ENCODE data around the gene GMCL1. TPM values are rescaled to one million over a fixed set of nuclear protein-coding genes. Genes with fewer than 3 reads are reported as not detected.

GMCL1 gene
- total RNA-seq, 4 donors from 2014 or later: 15.1 to 19.8 (median 17.1) TPM

DNA sequence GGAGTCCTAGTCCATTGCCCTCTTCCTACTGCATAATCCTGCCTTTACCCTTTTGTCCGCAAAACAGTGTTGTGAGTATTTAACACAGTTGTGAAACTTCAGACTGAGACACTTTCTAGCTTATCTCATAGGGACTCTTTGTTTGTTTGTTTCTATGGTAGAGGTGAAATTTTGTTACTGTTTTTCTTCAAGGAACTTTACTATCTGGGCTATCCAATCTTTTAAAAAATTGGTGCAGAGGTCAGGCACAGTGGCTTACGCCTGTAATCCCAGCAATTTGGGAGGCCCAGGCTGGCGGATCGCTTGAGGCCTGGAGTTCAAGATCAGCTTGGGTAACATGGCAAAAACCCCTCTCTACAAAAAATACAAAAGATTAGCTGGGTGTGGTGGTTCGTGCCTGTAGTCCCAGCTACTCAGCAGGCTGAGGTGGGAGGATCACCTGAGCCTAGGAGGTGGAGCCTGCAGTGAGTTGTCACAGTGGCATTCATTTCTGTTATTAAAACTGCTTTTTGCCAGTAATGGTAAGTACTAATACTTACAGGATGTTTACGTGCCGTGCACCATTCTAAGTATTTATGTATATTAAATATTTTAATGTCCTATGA is 18.8 kb downstream of the GMCL1 start:
- intact Hi-C loops (cut with DNase I): no loop called here
- no peak overlapping the region for H3K27ac ChIP-seq
- no peaks in the 10 kb centered on the region for H3K9me3 ChIP-seq
- 88 to 94% methylated on average over 7 of the region's 7 CpGs for WGBS, 2 donors
- no peaks in the 10 kb centered on the region for H3K4me1 ChIP-seq
- no peaks in the 10 kb centered on the region for H3K27me3 ChIP-seq
- H3K36me3 ChIP-seq: peaks cover 13 to 16% of the 10 kb centered on the region in 2 donors
- DNase-seq: no peak
- TF ChIP-seq POLR2A (IDR thresholded peaks at IDR 0.05): no peak
- TF ChIP-seq, protein P1, sequence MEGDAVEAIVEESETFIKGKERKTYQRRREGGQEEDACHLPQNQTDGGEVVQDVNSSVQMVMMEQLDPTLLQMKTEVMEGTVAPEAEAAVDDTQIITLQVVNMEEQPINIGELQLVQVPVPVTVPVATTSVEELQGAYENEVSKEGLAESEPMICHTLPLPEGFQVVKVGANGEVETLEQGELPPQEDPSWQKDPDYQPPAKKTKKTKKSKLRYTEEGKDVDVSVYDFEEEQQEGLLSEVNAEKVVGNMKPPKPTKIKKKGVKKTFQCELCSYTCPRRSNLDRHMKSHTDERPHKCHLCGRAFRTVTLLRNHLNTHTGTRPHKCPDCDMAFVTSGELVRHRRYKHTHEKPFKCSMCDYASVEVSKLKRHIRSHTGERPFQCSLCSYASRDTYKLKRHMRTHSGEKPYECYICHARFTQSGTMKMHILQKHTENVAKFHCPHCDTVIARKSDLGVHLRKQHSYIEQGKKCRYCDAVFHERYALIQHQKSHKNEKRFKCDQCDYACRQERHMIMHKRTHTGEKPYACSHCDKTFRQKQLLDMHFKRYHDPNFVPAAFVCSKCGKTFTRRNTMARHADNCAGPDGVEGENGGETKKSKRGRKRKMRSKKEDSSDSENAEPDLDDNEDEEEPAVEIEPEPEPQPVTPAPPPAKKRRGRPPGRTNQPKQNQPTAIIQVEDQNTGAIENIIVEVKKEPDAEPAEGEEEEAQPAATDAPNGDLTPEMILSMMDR (IDR thresholded peaks at IDR 0.05): no peak
- no peak overlapping the region for H3K4me3 ChIP-seq (replicated peaks in 1 of 3)

DNA sequence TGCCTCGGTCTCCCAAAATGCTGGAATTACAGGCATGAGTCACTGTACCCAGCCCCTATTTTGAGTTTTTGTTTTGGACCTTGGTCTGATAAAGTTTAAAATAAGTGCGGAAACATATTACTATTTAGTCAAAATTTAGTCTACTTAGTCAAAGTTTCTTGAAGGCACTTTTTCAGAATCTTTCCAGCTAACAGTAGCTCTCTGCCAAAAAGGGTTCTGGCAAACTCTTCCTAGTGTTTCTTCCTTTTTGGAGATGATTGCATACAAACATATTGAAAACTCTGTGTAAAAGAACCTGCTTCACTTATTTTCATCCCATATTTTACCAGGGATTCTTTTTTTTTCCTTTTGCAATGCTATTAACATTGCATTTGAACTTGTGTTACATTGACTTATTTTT is 28.8 kb downstream of the GMCL1 start:
- intact Hi-C loops (cut with DNase I): no loop called here
- H3K9me3 ChIP-seq: no peaks in the 10 kb centered on the region
- H3K27me3 ChIP-seq: no peaks in the 10 kb centered on the region
- no peak for TF ChIP-seq POLR2A (IDR thresholded peaks at IDR 0.05)
- TF ChIP-seq, protein P1 (IDR thresholded peaks at IDR 0.05): no peak
- DNase-seq: no peak
- H3K4me3 ChIP-seq (replicated peaks in 1 of 3): no peak overlapping the region
- peaks cover 0 to 9% of the 10 kb centered on the region in 2 donors for H3K36me3 ChIP-seq
- no peak overlapping the region for H3K27ac ChIP-seq
- WGBS, 2 donors: 98 to 99% methylated on average over 2 of the region's 2 CpGs
- H3K4me1 ChIP-seq: no peaks in the 10 kb centered on the region

DNA sequence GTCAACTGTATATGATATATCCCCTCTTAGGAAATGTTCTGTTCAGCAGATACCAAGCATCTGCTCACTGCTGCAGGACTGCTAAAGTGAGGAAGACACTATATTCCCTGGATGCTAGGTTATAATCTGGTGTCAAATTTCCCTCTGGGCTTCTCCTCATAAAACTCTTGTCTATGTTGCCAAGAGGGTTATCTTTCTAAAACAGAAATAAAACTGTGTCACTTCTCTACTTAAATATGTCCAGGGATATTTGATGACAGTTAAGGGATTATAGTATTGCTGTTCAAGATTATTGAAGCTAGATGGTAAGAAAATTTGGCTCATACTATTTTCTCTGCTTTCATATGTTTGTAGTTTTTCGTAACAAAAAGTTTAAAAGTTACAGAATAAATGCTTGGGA is 33.8 kb downstream of the GMCL1 start:
- 92 to 94% methylated on average over 1 of the region's 1 CpG for WGBS, 2 donors
- Histone ChIP-seq H3K4me3 (replicated peaks in 1 of 3) (no peak overlapping the region), H3K27me3 (no peaks in the 10 kb centered on the region), H3K36me3 (peaks cover 18 to 33% of the 10 kb centered on the region in 2 donors), H3K4me1 (no peaks in the 10 kb centered on the region), H3K27ac (no peak overlapping the region), H3K9me3 (no peaks in the 10 kb centered on the region)
- TF ChIP-seq, protein P1 (IDR thresholded peaks at IDR 0.05): no peak
- TF ChIP-seq POLR2A (IDR thresholded peaks at IDR 0.05): no peak
- no peak for DNase-seq
- intact Hi-C loops (cut with DNase I): no loop called here

DNA sequence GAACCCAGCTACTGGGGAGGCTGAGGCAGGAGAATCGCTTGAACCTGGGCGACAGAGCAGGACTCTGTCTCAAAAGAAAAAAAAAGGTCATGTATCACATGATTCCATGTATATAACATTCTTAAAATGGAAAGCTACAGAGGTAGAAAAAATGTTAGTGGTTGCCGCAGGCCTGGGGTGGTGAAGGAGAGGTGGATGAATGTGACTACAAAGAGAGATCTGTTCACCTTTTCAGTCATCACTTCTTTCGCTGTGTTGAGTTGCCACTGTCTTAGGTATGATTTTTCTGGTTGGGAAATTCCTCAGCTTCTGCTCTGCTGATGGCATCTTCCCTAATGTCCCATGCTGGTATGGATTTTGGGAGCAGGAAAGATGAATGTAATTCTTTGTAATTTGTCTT is 59.0 kb downstream of the GMCL1 start:
- Histone ChIP-seq H3K9me3 (no peaks in the 10 kb centered on the region), H3K27me3 (no peaks in the 10 kb centered on the region), H3K36me3 (no peaks in the 10 kb centered on the region), H3K27ac (no peak overlapping the region), H3K4me3 (replicated peaks in 1 of 3) (no peak overlapping the region), H3K4me1 (no peaks in the 10 kb centered on the region)
- intact Hi-C loops (cut with DNase I): no loop called here
- DNase-seq: no peak
- WGBS, 2 donors: 95 to 99% methylated on average over 4 of the region's 4 CpGs
- TF ChIP-seq POLR2A (IDR thresholded peaks at IDR 0.05): no peak
- TF ChIP-seq, protein P1 (IDR thresholded peaks at IDR 0.05): no peak

DNA sequence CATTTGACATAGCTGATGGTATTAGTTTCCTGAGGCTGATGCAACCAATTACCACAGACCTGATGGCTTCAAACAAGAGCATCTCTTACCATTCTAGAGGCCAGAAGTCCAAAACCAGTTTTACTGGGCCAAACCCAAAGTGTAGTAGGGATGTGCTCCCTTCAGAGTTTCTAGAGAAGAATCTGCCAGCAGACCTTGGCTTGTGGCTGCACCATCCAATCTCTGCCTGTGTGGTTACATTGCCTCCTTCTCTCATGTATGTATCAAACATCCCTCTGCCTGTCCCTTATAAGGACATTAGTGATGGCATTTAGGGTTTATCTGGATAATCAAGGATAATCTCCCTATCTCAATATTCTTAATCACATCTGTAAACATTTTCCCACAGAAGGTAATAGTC is 59.8 kb downstream of the GMCL1 start:
- Histone ChIP-seq H3K4me3 (replicated peaks in 1 of 3) (no peak overlapping the region), H3K4me1 (no peaks in the 10 kb centered on the region), H3K36me3 (no peaks in the 10 kb centered on the region), H3K27me3 (no peaks in the 10 kb centered on the region), H3K9me3 (no peaks in the 10 kb centered on the region), H3K27ac (no peak overlapping the region)
- intact Hi-C loops (cut with DNase I): no loop called here
- TF ChIP-seq POLR2A (IDR thresholded peaks at IDR 0.05): no peak
- TF ChIP-seq, protein P1 (IDR thresholded peaks at IDR 0.05): no peak
- DNase-seq: no peak
